DOHH2 (cell line): ENCODE measurements around the gene MAPK7.

Experiments used
- H3F3A ChIP-seq: fragments of 200-600 bp; sonication (generic), shearing (Covaris generic); 2 replicates; pipeline ENCODE4 v1.6.0; 2016; ENCODE audit warnings: antibody characterized with exemption, mild to moderate bottlenecking; ENCODE audit not compliant: control insufficient read depth, insufficient read depth
- H3K27ac ChIP-seq: fragments of 200-600 bp; sonication (generic); 2 replicates; pipeline ENCODE4 v1.5.1; 2014; ENCODE audit warnings: low read depth, mild to moderate bottlenecking, low read length, moderate library complexity
- H3K27me3 ChIP-seq: fragments of 200-600 bp; sonication (generic); 2 replicates; pipeline ENCODE4 v1.6.1; 2014; ENCODE audit warnings: mild to moderate bottlenecking, low read length, mixed read lengths; ENCODE audit not compliant: control insufficient read depth
- H3K36me3 ChIP-seq: fragments of 200-600 bp; sonication (generic); 2 replicates; pipeline ENCODE4 v1.6.1; 2014; ENCODE audit warnings: mild to moderate bottlenecking, low read length, moderate library complexity, mixed read lengths; ENCODE audit not compliant: control insufficient read depth
- H3K4me1 ChIP-seq: fragments of 200-600 bp; sonication (generic); 2 replicates; pipeline ENCODE4 v1.6.1; 2014; ENCODE audit warnings: mild to moderate bottlenecking, low read length, mixed read lengths; ENCODE audit not compliant: control insufficient read depth
- H3K4me2 ChIP-seq: fragments of 200-600 bp; sonication (generic); 2 replicates; pipeline ENCODE4 v1.6.0; 2014; ENCODE audit warnings: mild to moderate bottlenecking, low read length, moderate library complexity
- H3K4me3 ChIP-seq: fragments of 200-600 bp; sonication (generic); 2 replicates; pipeline ENCODE4 v1.5.1; 2014; ENCODE audit warnings: mild to moderate bottlenecking, low read length, mixed read lengths
- H3K79me2 ChIP-seq: fragments of 200-600 bp; sonication (generic); 2 replicates; pipeline ENCODE4 v1.6.1; 2014; ENCODE audit warnings: mild to moderate bottlenecking, low read length, mixed read lengths; ENCODE audit not compliant: control insufficient read depth
- H3K9me2 ChIP-seq: fragments of 200-600 bp; sonication (generic); replicated peaks from 2 replicates; pipeline ENCODE4 v1.6.1; 2014; ENCODE audit warnings: mild to moderate bottlenecking, low read length, mixed read lengths; ENCODE audit not compliant: control insufficient read depth
- H3K9me3 ChIP-seq: fragments of 200-600 bp; sonication (generic); 2 replicates; pipeline ENCODE4 v1.6.1; 2014; ENCODE audit warnings: antibody characterized with exemption, low read length, mixed read lengths; ENCODE audit not compliant: control insufficient read depth, insufficient read depth
- H4K20me1 ChIP-seq: fragments of 200-600 bp; sonication (generic); 2 replicates; pipeline ENCODE4 v1.6.0; 2014; ENCODE audit warnings: low read depth, mild to moderate bottlenecking, antibody characterized with exemption, low read length, moderate library complexity; ENCODE audit not compliant: control insufficient read depth, insufficient read depth
- CTCF ChIP-seq: fragments of 200-600 bp; sonication (generic); IDR thresholded peaks from one replicate; pipeline ENCODE4 v1.5.1; 2014; ENCODE audit warnings: antibody characterized with exemption, mild to moderate bottlenecking, low read depth, low read length; ENCODE audit not compliant: poor library complexity, severe bottlenecking
- EZH2phosphoT487 ChIP-seq: fragments of 200-600 bp; sonication (generic); IDR thresholded peaks from 2 replicates; pipeline ENCODE4 v1.6.1; 2017; ENCODE audit warnings: borderline replicate concordance, mild to moderate bottlenecking, antibody characterized with exemption, low read length, moderate library complexity, mixed read lengths

MAPK7 gene

GRCh38 chr17:19378416-19379360 is at the start of gene MAPK7:
Gene MAPK7 (plus strand): TSS chr17:19378498. CDS start chr17:19378901, 403 bp downstream.
- H3K79me2 ChIP-seq = peaks cover 14% of the 10 kb centered on the region
- no peaks in the 10 kb centered on the region for H4K20me1 ChIP-seq

GRCh38 chr17:19329136-19329535 is 49.2 kb upstream of the MAPK7 start:
- H3K27ac ChIP-seq = no peak overlapping the region
- H3F3A ChIP-seq = no peaks in the 10 kb centered on the region
- peaks cover 4% of the 10 kb centered on the region; the same call in 1 of the 2 replicates for H3K9me3 ChIP-seq

More at GRCh38 chr17:19378416-19379360, at the start of gene MAPK7:
- Histone ChIP-seq H3K4me2 (peak within 1 kb of the TSS; percentile 84), H3K4me1 (peaks cover 9% of the 10 kb centered on the region), H3K9me3 (no peaks in the 10 kb centered on the region), H3F3A (peaks cover 11% of the 10 kb centered on the region), H3K4me3 (peak within 1 kb of the TSS; percentile 88), H3K36me3 (peaks cover 30% of the 10 kb centered on the region), H3K9me2 (no peaks in the 10 kb centered on the region), H3K27me3 (no peaks in the 10 kb centered on the region), H3K27ac (peak within 1 kb of the TSS; percentile 71)
- no peak for TF ChIP-seq CTCF
- TF ChIP-seq EZH2phosphoT487 = no peak

GRCh38 chr17:19329839-19330238 is 48.5 kb upstream of the MAPK7 start:
- Histone ChIP-seq H3K27me3 (peaks cover 14% of the 10 kb centered on the region), H3K4me1 (no peaks in the 10 kb centered on the region), H3K36me3 (no peaks in the 10 kb centered on the region), H3K4me2 (no peak overlapping the region), H3K9me3 (peaks cover 4% of the 10 kb centered on the region; the same call in 1 of the 2 replicates), H4K20me1 (no peaks in the 10 kb centered on the region), H3F3A (no peaks in the 10 kb centered on the region), H3K27ac (no peak overlapping the region), H3K9me2 (no peaks in the 10 kb centered on the region), H3K79me2 (no peaks in the 10 kb centered on the region), H3K4me3 (no peak overlapping the region)
- TF ChIP-seq EZH2phosphoT487 = no peak
- TF ChIP-seq CTCF = no peak

More at GRCh38 chr17:19329136-19329535, 49.2 kb upstream of the MAPK7 start:
- Histone ChIP-seq H3K36me3 (no peaks in the 10 kb centered on the region), H3K27me3 (peaks cover 14% of the 10 kb centered on the region), H3K4me1 (no peaks in the 10 kb centered on the region), H3K4me2 (no peak overlapping the region), H3K79me2 (no peaks in the 10 kb centered on the region), H3K4me3 (no peak overlapping the region), H4K20me1 (no peaks in the 10 kb centered on the region), H3K9me2 (no peaks in the 10 kb centered on the region)
- TF ChIP-seq EZH2phosphoT487 (no peak), CTCF (no peak)
